Measurements from ENCODE around the gene COG1. TPM values are rescaled to one million over a fixed set of nuclear protein-coding genes. Genes with fewer than 3 reads are reported as not detected.

Gene COG1
- polyA plus RNA-seq, 1 donor (not counting 4 experiments of a cell fraction or from before 2014, with no cell fraction given), result 16.4 TPM

- H3K4me1 ChIP-seq (ENCODE audit: control insufficient read depth, extremely low read depth, insufficient read depth, low read length), result no peaks in the 10 kb centered on the region
These were observed 8.6 kb downstream of the COG1 start for GRCh38 chr17:73201215-73202069.

GRCh38 chr17:73203135-73203787, 10.4 kb downstream of the COG1 start:
- H3K9me1 ChIP-seq (ENCODE audit: control insufficient read depth, extremely low read depth, insufficient read depth, low read length), result no peaks in the 10 kb centered on the region
- H3K9ac ChIP-seq (ENCODE audit: control insufficient read depth, extremely low read depth, insufficient read depth, low read length), result no peak overlapping the region
- H3K27me3 ChIP-seq (ENCODE audit: control insufficient read depth, extremely low read depth, insufficient read depth, low read length), result no peaks in the 10 kb centered on the region
- no peaks in the 10 kb centered on the region for H3K79me2 ChIP-seq (ENCODE audit: control insufficient read depth, insufficient read depth, low read length)
- H3K9me3 ChIP-seq (ENCODE audit: control insufficient read depth, low read depth, low read length), result no peaks in the 10 kb centered on the region
- dilution Hi-C loops (cut with MboI; ENCODE audit: extremely low pct_ligation_motif_present, low sequenced_read_pairs), result no loop called here
- H3K36me3 ChIP-seq (ENCODE audit: control insufficient read depth in 2 of 2, extremely low read depth in 1 of 2, insufficient read depth in 2 of 2, low read length in 2 of 2), result peaks cover 52% of the 10 kb centered on the region in 2 experiments
- DNase-seq (ENCODE audit: low read depth, low spot score) (no peak), FAIRE-seq (no peak)
- peaks cover 2% of the 10 kb centered on the region for H4K20me1 ChIP-seq (ENCODE audit: control insufficient read depth, extremely low read depth, insufficient read depth, low read length)
- H3K4me3 ChIP-seq (ENCODE audit: control insufficient read depth in 2 of 3, extremely low read depth in 1 of 3, insufficient read depth in 2 of 3, low read depth in 1 of 3, low read length in 3 of 3), result no peak overlapping the region
- H2AFZ ChIP-seq (ENCODE audit: control insufficient read depth, low read length), result no peak overlapping the region
- TF ChIP-seq EZH2 (IDR thresholded peaks at IDR 0.05; ENCODE audit: low read length), result no peak
- no peak for TF ChIP-seq CTCF (optimal IDR thresholded peaks at IDR 0.05 in 1 of 3, IDR thresholded peaks at IDR 0.05 in 1 of 3, conservative IDR thresholded peaks at IDR 0.05 in 1 of 3; ENCODE audit: extremely low read depth in 1 of 3, insufficient read depth in 2 of 3, low read length in 3 of 3)
- H3K4me2 ChIP-seq (ENCODE audit: control insufficient read depth, extremely low read depth, insufficient read depth, low read depth, low read length), result no peak overlapping the region
- no peaks in the 10 kb centered on the region for H3K4me1 ChIP-seq (ENCODE audit: control insufficient read depth, extremely low read depth, insufficient read depth, low read length)
- H3K27ac ChIP-seq (ENCODE audit: control insufficient read depth, insufficient read depth, low read length), result no peak overlapping the region

More at GRCh38 chr17:73201215-73202069, 8.6 kb downstream of the COG1 start:
- DNase-seq (ENCODE audit: low read depth, low spot score), result no peak
- Histone ChIP-seq H3K4me2 (ENCODE audit: control insufficient read depth, extremely low read depth, insufficient read depth, low read depth, low read length) (no peak overlapping the region), H3K9me1 (ENCODE audit: control insufficient read depth, extremely low read depth, insufficient read depth, low read length) (no peaks in the 10 kb centered on the region), H2AFZ (ENCODE audit: control insufficient read depth, low read length) (no peak overlapping the region), H3K79me2 (ENCODE audit: control insufficient read depth, insufficient read depth, low read length) (no peaks in the 10 kb centered on the region), H4K20me1 (ENCODE audit: control insufficient read depth, extremely low read depth, insufficient read depth, low read length) (peaks cover 2% of the 10 kb centered on the region), H3K27me3 (ENCODE audit: control insufficient read depth, extremely low read depth, insufficient read depth, low read length) (no peaks in the 10 kb centered on the region), H3K27ac (ENCODE audit: control insufficient read depth, insufficient read depth, low read length) (no peak overlapping the region), H3K9me3 (ENCODE audit: control insufficient read depth, low read depth, low read length) (no peaks in the 10 kb centered on the region), H3K4me3 (ENCODE audit: control insufficient read depth in 2 of 3, extremely low read depth in 1 of 3, insufficient read depth in 2 of 3, low read depth in 1 of 3, low read length in 3 of 3) (no peak overlapping the region), H3K36me3 (ENCODE audit: control insufficient read depth in 2 of 2, extremely low read depth in 1 of 2, insufficient read depth in 2 of 2, low read length in 2 of 2) (peaks cover 47 to 58% of the 10 kb centered on the region in 2 experiments), H3K9ac (ENCODE audit: control insufficient read depth, extremely low read depth, insufficient read depth, low read length) (no peak overlapping the region)
- dilution Hi-C loops (cut with MboI; ENCODE audit: extremely low pct_ligation_motif_present, low sequenced_read_pairs), result no loop called here
- no peak for FAIRE-seq
- no peak for TF ChIP-seq EZH2 (IDR thresholded peaks at IDR 0.05; ENCODE audit: low read length)
- no peak for TF ChIP-seq CTCF (optimal IDR thresholded peaks at IDR 0.05 in 1 of 3, IDR thresholded peaks at IDR 0.05 in 1 of 3, conservative IDR thresholded peaks at IDR 0.05 in 1 of 3; ENCODE audit: extremely low read depth in 1 of 3, insufficient read depth in 2 of 3, low read length in 3 of 3)
